Loucy (cell line): ENCODE data around the gene RASGRP2.

Experiments
- H2AFZ ChIP-seq: fragments of 200-600 bp; sonication (generic); 2 replicates; pipeline ENCODE4 v1.6.0; 2016; ENCODE audit warnings: antibody characterized with exemption, mild to moderate bottlenecking, low read length, moderate library complexity
- H3F3A ChIP-seq: fragments of 200-600 bp; 2 replicates; pipeline ENCODE4 v1.6.0; 2016; ENCODE audit warnings: antibody characterized with exemption, low read depth, mild to moderate bottlenecking
- H3K27me3 ChIP-seq: fragments of 200-600 bp; sonication (generic); 2 replicates; pipeline ENCODE4 v1.6.1; 2014; ENCODE audit warnings: low read length, mild to moderate bottlenecking; ENCODE audit not compliant: insufficient read depth, poor library complexity, severe bottlenecking
- H3K36me3 ChIP-seq: fragments of 200-600 bp; sonication (generic); 2 replicates; pipeline ENCODE4 v1.6.1; 2016; ENCODE audit warnings: low read length; ENCODE audit not compliant: insufficient read depth
- H3K4me1 ChIP-seq: fragments of 200-600 bp; sonication (generic); 2 replicates; pipeline ENCODE4 v1.5.1; 2014; ENCODE audit warnings: low read length, mild to moderate bottlenecking; ENCODE audit not compliant: insufficient read depth, poor library complexity, severe bottlenecking
- H3K4me2 ChIP-seq: fragments of 200-600 bp; sonication (generic); 2 replicates; pipeline ENCODE4 v1.6.0; 2014; ENCODE audit warnings: antibody characterized with exemption, low read length, low read depth, mild to moderate bottlenecking; ENCODE audit not compliant: poor library complexity, severe bottlenecking
- H3K4me3 ChIP-seq: fragments of 200-600 bp; sonication (generic); 2 replicates; pipeline ENCODE4 v1.5.1; 2014; ENCODE audit warnings: low read length, mild to moderate bottlenecking, mixed read lengths; ENCODE audit not compliant: poor library complexity, severe bottlenecking
- H3K79me2 ChIP-seq: fragments of 200-600 bp; sonication (generic); 2 replicates; pipeline ENCODE4 v1.6.1; 2014; ENCODE audit warnings: low read length; ENCODE audit not compliant: insufficient read depth
- H3K9ac ChIP-seq: fragments of 200-600 bp; sonication (generic); 2 replicates; pipeline ENCODE4 v1.6.0; 2014; ENCODE audit warnings: mild to moderate bottlenecking, low read depth, low read length, moderate library complexity; ENCODE audit not compliant: poor library complexity, severe bottlenecking
- H3K9me2 ChIP-seq: fragments of 200-600 bp; sonication (generic); replicated peaks from 2 replicates; pipeline ENCODE4 v1.6.1; 2016; ENCODE audit warnings: low read depth, low read length, mixed read lengths
- H3K9me3 ChIP-seq: fragments of 200-600 bp; sonication (generic); 2 replicates; pipeline ENCODE4 v1.6.1; 2014; ENCODE audit warnings: mild to moderate bottlenecking, antibody characterized with exemption, low read length, low read depth; ENCODE audit not compliant: insufficient read depth
- H4K20me1 ChIP-seq: fragments of 200-600 bp; sonication (generic); 2 replicates; pipeline ENCODE4 v1.6.0; 2014; ENCODE audit warnings: antibody characterized with exemption, low read length, mild to moderate bottlenecking; ENCODE audit not compliant: insufficient read depth, poor library complexity, severe bottlenecking
- CTCF ChIP-seq: fragments of 200-600 bp; sonication (generic); conservative IDR thresholded peaks from 2 replicates; pipeline ENCODE4 v1.5.1; 2014; ENCODE audit warnings: mild to moderate bottlenecking, antibody characterized with exemption, low read length
- EZH2phosphoT487 ChIP-seq: fragments of 200-600 bp; IDR thresholded peaks from 2 replicates; pipeline ENCODE4 v1.6.1; 2018; ENCODE audit warnings: antibody characterized with exemption, mild to moderate bottlenecking, moderate library complexity, borderline replicate concordance

RASGRP2 gene

DNA sequence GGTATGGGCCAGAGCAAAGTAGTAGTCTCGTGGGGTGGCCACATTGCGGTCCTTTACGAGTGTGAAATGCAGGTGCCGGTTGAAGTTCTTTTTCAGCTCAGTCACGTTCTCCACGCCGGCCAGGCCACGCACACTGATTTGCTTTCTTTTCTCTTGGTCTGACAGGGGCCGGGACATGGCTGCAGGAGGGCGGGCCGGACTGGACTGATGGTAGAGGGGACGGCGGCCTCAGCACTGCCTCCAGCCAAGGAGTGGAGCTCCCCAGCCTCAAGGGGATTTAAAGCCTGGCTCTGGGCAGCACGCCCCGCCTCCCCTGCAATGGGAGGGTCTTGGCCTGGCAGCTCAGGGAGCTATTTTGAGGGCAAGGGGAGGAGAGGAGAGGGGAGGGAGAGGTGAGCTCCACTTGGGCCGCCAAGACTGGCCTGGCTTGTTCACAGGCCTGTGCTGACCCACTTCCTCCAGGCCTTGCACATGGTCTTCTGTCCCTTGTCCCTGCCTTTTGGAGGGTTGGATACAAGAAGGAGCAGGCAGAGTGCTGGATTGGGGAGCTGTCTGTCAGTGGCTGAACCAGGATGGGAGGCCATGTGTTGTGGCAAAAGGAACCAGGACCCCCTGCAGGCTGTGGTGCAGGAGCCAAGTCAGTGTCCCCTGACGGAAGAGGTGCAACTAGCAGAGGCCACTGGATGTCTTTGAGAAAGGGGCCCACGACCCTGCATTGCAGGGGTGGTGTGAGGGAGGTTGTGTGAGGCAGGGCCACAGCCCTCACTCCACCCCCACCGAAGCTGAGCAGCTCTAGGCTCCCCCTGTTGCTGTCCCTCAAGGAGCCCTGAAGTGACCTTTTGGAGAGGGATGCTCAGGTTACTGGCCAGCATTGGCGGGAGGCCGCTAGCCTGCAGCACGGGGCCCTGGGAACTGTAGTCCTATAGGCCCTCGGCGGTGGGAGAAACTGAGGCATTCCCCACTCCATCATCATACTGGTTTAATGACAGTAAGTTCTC is 16.1 kb upstream of the RASGRP2 start, which contains the start of gene PYGM:
PYGM (minus strand) TSS at position 253 of the 998 bp plus-strand sequence; CDS start at position 177, 76 bp downstream.
- TF ChIP-seq EZH2phosphoT487 (no peak), CTCF (no peak)
- H3K9me2 ChIP-seq: no peaks in the 10 kb centered on the region

GRCh38 chr11:64759131-64759721 is 15.3 kb upstream of the RASGRP2 start:
- peaks cover 20% of the 10 kb centered on the region; the same call in 1 of the 2 replicates for H3K36me3 ChIP-seq
- peaks cover 13% of the 10 kb centered on the region for H3F3A ChIP-seq
- peaks cover 36% of the 10 kb centered on the region for H3K4me1 ChIP-seq
- no peak overlapping the region for H3K9ac ChIP-seq
- H2AFZ ChIP-seq: no peak overlapping the region
- no peaks in the 10 kb centered on the region for H3K27me3 ChIP-seq
- H3K9me3 ChIP-seq: no peaks in the 10 kb centered on the region
- no peak overlapping the region for H3K4me3 ChIP-seq
- no peaks in the 10 kb centered on the region for H3K9me2 ChIP-seq
- TF ChIP-seq EZH2phosphoT487 (no peak), CTCF (no peak)
- H3K4me2 ChIP-seq: no peak overlapping the region
- peaks cover 31% of the 10 kb centered on the region for H4K20me1 ChIP-seq
- peaks cover 16% of the 10 kb centered on the region; the same call in 1 of the 2 replicates for H3K79me2 ChIP-seq

More for the DNA sequence above, 16.1 kb upstream of the RASGRP2 start, which contains the start of gene PYGM:
- no peak within 1 kb of the TSS for H3K9ac ChIP-seq
- no peaks in the 10 kb centered on the region for H3K9me3 ChIP-seq
- no peak within 1 kb of the TSS for H2AFZ ChIP-seq
- H3K36me3 ChIP-seq: peaks cover 28% of the 10 kb centered on the region
- H3K79me2 ChIP-seq: peaks cover 24% of the 10 kb centered on the region; the same call in 1 of the 2 replicates
- no peak within 1 kb of the TSS for H3K4me3 ChIP-seq
- no peaks in the 10 kb centered on the region for H3K27me3 ChIP-seq
- H3K4me1 ChIP-seq: peaks cover 44% of the 10 kb centered on the region
- H4K20me1 ChIP-seq: peaks cover 39% of the 10 kb centered on the region
- H3K4me2 ChIP-seq: no peak within 1 kb of the TSS
- peaks cover 20% of the 10 kb centered on the region for H3F3A ChIP-seq

GRCh38 chr11:64758330-64759079 is 14.6 kb upstream of the RASGRP2 start:
- Histone ChIP-seq H3K4me2 (no peak overlapping the region), H3K9ac (no peak overlapping the region)

More at GRCh38 chr11:64758330-64759079, 14.6 kb upstream of the RASGRP2 start:
- Histone ChIP-seq H3F3A (peaks cover 5% of the 10 kb centered on the region), H3K36me3 (peaks cover 13% of the 10 kb centered on the region; the same call in 1 of the 2 replicates), H3K4me3 (no peak overlapping the region), H2AFZ (no peak overlapping the region), H3K27me3 (no peaks in the 10 kb centered on the region), H3K9me2 (no peaks in the 10 kb centered on the region), H3K79me2 (peaks cover 9% of the 10 kb centered on the region; the same call in 1 of the 2 replicates), H3K9me3 (no peaks in the 10 kb centered on the region), H3K4me1 (peaks cover 29% of the 10 kb centered on the region), H4K20me1 (peaks cover 24% of the 10 kb centered on the region)
- no peak for TF ChIP-seq CTCF
- TF ChIP-seq EZH2phosphoT487: no peak
